ENCODE data around the gene SH2D2A.

The SH2D2A gene

GRCh38 chr1:156802421-156802935 lies 14.2 kb downstream of the SH2D2A start:
- ATAC-seq = peak in 1 of 2 donors; percentile 2

DNA sequence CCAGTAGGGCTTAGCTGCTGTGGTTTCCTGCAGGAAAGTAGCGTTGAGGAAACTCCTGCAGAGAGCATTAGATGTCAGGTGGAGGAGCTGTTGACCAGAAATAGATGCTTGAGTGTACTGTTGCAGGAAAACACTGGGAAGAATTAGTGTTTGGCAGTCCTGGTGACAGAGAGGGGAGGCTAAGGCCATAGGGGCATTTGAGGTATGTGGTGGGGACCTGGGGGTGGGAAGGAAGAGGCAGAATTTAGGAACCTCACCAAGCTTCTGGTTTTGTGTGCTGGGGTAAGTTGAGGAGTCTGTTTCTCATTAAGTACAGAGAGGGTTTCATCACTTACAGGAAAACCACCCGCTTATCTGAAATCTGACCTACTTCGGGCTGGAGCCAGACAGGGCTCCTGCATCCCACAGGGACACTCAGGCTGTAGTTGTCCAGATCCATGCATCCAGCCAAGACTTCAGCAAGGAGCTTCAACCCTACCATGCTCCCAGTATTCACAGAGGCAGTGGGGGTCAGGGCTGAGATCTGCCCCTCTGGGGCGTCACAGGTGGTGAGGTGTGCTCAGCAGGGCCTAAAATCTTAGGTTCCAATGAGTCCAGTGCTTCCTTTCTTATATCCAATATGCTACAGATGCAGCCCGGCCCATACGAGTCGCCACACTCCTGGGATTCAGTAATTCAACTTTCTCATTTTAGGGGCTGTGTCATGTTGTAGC lies 15.1 kb downstream of the SH2D2A start:
- no peak for ATAC-seq

DNA sequence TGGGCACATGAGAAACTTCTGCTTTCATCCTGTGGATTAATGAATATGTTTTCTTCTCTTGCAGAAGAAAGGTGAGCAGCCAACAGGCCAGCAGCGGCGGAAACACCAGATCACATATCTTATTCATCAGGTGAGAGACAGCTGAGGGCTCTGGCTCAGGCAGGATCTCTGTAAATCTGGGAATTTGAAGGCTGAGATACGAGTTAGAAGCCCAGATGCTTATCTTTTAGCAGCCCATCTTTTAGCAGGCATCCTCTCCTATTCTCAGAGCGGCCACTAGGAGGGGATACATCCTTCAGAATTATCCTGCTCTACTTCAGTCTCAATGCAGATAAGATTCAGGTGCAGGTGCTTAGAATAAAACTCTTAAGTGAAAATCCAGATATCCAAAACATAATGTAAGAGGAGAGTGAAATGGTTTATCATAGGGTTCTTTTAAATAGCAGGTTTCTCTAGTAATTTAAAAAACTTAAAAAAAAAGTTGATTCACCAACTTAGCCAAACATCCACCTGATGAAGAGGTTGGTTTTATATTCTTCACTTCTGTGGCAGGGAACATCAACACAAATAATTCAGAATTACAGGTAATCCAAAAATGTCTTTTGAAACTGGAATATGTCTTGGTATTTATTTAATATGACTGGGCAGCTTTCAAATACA lies 19.3 kb downstream of the SH2D2A start:
- peak; percentile 72 to 79 for ATAC-seq

GRCh38 chr1:156796340-156797097 lies 20.1 kb downstream of the SH2D2A start:
- ATAC-seq = no peak

DNA sequence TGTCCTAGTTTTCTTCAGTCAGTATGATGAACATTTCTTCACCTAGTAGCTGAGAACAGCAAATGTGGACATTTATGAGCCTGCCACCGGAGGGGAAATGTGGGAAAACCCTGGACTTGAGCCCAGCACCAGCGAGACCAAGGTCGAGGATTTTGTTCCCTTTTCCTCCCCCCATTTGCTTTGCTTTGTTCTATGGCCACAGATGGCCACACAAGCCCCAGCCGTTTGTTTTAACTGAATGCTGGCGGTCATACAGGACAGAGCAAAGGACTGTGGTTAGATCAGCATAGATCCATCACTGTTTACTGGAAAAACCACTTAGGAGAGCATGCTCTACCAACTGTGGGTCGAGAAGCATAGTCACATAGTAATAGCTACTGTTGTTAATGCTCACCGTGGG lies 20.9 kb downstream of the SH2D2A start:
- no peak for ATAC-seq

DNA sequence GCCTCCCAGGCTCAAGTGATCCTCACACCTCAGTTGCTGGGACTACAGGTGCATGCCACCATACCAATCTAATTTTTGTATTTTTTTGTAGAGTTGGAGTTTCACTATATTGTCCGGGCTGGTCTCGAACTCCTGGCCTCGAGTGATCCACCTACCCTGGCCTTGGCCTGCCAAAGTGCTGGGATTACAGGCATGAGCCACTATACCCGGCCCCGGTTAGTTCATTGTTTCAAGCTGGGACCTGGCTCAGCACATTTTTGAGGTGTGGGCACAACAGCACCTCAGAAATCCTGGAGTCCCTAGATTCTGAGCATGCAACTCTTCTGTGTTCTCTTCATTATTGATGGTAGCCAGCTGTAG lies 21.3 kb downstream of the SH2D2A start:
- no peak for ATAC-seq

DNA sequence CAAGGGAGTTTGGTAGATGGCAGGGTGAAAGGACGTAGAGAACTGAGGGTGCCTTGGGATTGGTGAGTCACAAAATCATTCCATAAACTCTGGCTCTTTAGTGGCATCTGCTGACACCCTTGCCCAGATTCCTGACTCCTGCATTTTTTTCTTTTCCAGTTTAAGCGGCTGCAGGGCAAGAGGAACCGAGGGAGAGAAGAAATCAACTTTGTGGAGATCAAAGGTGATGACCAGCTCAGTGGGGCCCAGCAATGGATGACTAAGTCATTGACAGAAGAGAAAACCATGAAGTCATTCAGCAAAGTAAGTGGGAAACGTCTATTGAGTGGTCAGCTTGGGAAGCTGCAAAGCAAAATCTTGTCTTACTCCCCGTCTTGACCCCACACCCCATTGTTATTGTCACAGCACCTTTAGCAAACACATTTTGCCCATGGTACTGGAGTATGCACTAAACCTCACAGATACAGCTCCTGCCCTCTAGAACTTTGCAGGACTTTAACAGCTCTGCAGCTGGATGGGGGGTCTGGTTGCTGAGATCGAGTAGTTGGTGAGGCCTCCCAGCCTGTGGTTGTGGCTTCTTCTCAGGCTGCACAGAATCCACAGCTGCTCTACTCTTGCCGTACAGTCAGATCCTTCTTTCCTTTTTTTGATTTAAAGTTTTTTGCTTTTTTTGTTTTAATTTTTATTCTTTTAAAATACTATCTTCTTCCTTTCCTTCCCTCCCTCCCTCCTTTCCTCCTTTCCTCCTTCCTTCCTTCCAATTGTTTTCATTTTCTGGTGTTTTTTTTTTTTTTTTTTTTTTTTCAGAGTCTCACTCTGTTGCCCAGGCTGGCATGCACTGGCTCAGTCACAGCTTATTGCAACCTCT lies 21.9 kb downstream of the SH2D2A start:
- no peak for ATAC-seq

DNA sequence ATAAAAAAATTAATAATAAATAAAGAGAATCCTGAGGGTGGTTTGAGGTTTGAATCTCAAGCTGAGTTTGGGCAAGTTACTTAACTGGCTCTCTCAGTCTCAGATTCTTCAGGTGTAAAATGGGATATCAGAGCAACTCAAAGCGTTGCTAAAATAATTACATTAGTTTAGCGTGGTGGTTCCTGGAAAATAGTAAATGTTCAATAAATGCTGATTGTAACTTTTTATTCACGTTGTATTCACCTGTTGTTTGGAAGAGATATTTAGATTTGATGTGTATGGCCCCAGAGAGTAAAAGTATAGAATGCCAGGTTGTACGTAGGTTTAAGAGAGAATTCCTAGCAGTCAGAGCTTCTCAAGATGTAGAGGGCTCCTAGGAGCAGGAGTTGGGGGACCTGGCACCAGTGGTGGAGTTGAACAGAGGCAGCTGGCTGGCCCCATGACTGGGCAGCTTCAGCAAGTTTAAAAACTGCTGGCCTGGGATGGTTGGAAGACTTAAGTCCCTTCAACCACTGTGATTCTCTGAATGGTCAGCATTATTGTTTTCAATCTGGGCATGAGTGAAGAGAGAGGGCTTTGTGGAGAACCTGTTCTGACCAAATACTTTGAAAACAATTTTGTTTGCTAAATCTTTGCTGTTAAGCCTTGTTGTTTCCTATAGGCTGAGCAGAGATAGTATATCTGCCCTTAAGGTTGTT lies 26.9 kb downstream of the SH2D2A start:
- ATAC-seq = no peak

- no peak for ATAC-seq
Measured at GRCh38 chr1:156788136-156788535, 28.5 kb downstream of the SH2D2A start.

GRCh38 chr1:156786640-156787039 lies 30.0 kb downstream of the SH2D2A start:
- ATAC-seq = no peak

- ATAC-seq = no peak
Measured at GRCh38 chr1:156785458-156785857, 31.2 kb downstream of the SH2D2A start.

GRCh38 chr1:156781585-156782186 lies 35.0 kb downstream of the SH2D2A start:
- no peak for ATAC-seq

DNA sequence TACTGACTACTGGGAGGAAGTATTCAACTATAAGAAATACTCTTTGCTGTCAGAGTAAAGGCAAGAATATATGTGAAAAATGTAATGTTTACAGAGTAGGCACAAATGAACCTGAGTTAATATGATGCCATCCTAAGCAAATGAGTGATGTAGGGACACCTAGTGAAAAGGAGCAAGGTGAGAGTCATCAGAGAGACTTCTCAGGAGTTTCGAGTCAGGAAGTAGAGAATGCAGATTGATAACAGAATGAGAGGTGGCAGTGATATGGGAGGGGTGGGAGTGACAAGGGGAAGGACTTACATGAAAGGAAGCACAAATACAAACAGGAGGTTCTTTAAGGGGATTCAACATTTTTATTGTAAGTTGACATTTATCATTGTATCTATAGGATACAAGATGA lies 39.1 kb downstream of the SH2D2A start:
- no peak for ATAC-seq

DNA sequence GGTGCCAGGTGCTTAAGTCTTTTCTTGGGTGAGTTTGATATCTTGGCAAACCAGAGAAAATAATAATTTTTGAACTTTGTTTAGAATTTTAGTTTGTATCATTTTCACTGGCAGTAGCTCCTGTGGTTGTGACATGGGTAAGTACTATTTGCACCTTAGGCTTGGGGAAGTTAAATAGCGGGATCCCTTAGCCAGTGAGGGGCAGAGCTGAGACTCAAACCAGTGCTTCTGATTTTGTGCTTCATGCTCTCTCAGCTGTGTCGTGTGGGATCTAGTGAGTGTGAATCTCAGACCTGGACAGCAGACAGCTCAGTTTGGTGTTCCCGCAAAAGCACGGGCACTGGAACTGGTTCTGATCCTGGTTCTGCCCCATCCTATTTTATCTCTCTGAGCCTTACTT lies 39.7 kb downstream of the SH2D2A start:
- ATAC-seq = no peak

DNA sequence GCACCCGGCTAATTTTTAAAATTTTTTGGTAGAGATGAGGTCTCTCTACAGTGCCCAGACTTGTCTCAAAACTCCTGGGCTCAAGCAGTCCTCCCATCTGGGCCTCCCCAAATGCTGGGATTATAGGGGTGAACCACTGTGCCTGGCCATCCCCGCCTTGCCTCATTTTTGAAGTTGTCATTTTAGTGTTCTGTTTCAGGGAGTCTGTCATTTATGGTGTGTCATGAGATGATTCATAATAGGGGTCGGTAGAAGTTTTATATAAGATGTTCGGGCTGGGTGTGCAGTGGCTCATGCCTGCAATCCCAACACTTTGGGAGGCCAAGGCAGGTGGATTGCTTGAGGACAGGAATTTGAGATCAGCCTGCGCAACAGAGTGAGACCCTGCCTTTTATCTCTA lies 40.8 kb downstream of the SH2D2A start:
- ATAC-seq = peak; percentile 24 to 32

DNA sequence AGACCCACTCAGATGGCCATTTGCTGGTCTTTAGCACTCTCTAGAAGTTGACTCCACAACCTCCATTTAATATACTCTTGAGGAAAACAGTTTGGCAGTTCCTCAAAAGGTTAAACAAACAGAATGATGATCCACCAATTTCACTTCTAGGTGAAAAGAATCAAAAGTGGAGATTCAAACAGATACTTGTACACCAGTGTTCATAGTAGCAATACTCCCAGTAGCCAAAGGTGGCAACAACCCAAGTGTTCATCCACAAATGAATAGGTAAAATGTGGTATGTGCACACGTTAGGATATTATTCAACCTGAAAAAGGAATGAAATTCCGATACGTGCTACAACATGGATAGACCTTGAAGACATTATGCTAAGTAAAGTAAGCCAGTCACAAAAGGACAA lies 43.0 kb downstream of the SH2D2A start:
- ATAC-seq = peak in 1 of 2 donors; percentile 52

- ATAC-seq = no peak
Measured at GRCh38 chr1:156772728-156773497, 43.7 kb downstream of the SH2D2A start.

DNA sequence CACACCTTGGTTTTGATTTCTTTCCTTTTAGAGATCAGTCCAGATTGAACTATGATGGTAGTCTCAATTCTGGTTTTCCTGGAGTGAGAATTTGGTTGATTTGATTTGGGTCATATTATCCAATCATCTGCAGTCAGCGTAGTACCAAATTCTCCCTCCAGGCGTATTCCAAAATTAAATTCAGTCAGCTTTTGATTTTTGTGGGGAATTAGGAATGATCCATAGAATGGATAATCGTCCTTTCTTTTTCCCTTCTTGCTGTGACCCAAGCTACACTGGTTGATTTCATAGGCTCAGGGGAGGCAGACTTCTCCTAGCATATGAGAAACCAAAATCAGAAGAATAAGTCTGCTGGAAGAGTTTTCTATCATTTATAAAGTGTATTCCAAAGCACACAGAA lies 44.4 kb downstream of the SH2D2A start:
- no peak for ATAC-seq

GRCh38 chr1:156768610-156769295 lies 47.9 kb downstream of the SH2D2A start:
- ATAC-seq = no peak
